KMS-11 (cell line): Measurements from ENCODE around the gene CNN3.
A peak's percentile ranks its signal among the peaks of the same experiment; 100 is the strongest.

Experiments used
- H2AFZ ChIP-seq: fragments of 200-600 bp; sonication (generic); 2 replicates; pipeline ENCODE4 v1.6.1; 2016; ENCODE audit warnings: antibody characterized with exemption, mixed run types, low read depth
- H3K27ac ChIP-seq: fragments of 200-600 bp; sonication (generic); 2 replicates; pipeline ENCODE4 v1.6.1; 2016; ENCODE audit warnings: mild to moderate bottlenecking, mixed run types
- H3K27me3 ChIP-seq: fragments of 200-600 bp; sonication (generic); 2 replicates; pipeline ENCODE4 v1.6.1; 2017; ENCODE audit warnings: mild to moderate bottlenecking, low read depth, mixed run types, moderate library complexity; ENCODE audit not compliant: insufficient read depth
- H3K36me3 ChIP-seq: fragments of 200-600 bp; sonication (generic); 2 replicates; pipeline ENCODE4 v1.6.1; 2017; ENCODE audit warnings: mild to moderate bottlenecking, mixed run types; ENCODE audit not compliant: insufficient read depth
- H3K4me1 ChIP-seq: fragments of 200-600 bp; sonication (generic); 2 replicates; pipeline ENCODE4 v1.6.1; 2016; ENCODE audit warnings: mild to moderate bottlenecking, low read depth, mixed run types; ENCODE audit not compliant: poor library complexity, severe bottlenecking
- H3K4me2 ChIP-seq: fragments of 200-600 bp; sonication (generic); 2 replicates; pipeline ENCODE4 v1.7.0; 2016; ENCODE audit warnings: mild to moderate bottlenecking, mixed run types
- H3K4me3 ChIP-seq: fragments of 200-600 bp; sonication (generic); IDR thresholded peaks from 2 replicates; pipeline ENCODE4 v1.6.1; 2017; ENCODE audit warnings: low read depth, low read length, mixed read lengths; ENCODE audit not compliant: insufficient read depth
- H3K79me2 ChIP-seq: fragments of 200-600 bp; sonication (generic); 2 replicates; pipeline ENCODE4 v1.6.1; 2016; ENCODE audit warnings: low read depth, mixed run types; ENCODE audit not compliant: insufficient read depth
- H3K9ac ChIP-seq: fragments of 200-600 bp; sonication (generic); 2 replicates; pipeline ENCODE4 v1.6.1; 2016; ENCODE audit warnings: mild to moderate bottlenecking, mixed run types
- H4K20me1 ChIP-seq: fragments of 200-600 bp; sonication (generic); 2 replicates; pipeline ENCODE4 v1.6.1; 2016; ENCODE audit warnings: mild to moderate bottlenecking, mixed run types; ENCODE audit not compliant: insufficient read depth
- CTCF ChIP-seq: fragments of 200-600 bp; sonication (generic); conservative IDR thresholded peaks from 2 replicates; pipeline ENCODE4 v1.6.1; 2017; ENCODE audit warnings: low read depth, mild to moderate bottlenecking, antibody characterized with exemption, low read length, moderate library complexity, mixed read lengths

The CNN3 gene

GRCh38 chr1:94926915-94927404 lies at the start of gene CNN3:
Gene CNN3 (minus strand): TSS chr1:94927110. CDS start chr1:94926894, 216 bp downstream.
- peak within 1 kb of the TSS; percentile 15; the same call in 1 of the 2 replicates for H3K27ac ChIP-seq
- no peaks in the 10 kb centered on the region for H3K27me3 ChIP-seq
- H2AFZ ChIP-seq, result peak within 1 kb of the TSS; percentile 71
- H3K4me1 ChIP-seq, result no peaks in the 10 kb centered on the region
- 0 out of 2 replicates have a peak, but pooled peaks cover 4% of the 10 kb centered on the region for H3K79me2 ChIP-seq
- no peak for TF ChIP-seq CTCF
- H3K4me3 ChIP-seq, result peak within 1 kb of the TSS; percentile 62
- no peaks in the 10 kb centered on the region for H3K36me3 ChIP-seq
- peak within 1 kb of the TSS; percentile 66 for H3K4me2 ChIP-seq
- H3K9ac ChIP-seq, result peak within 1 kb of the TSS; percentile 51; the same call in 1 of the 2 replicates
- no peaks in the 10 kb centered on the region for H4K20me1 ChIP-seq

- H3K4me3 ChIP-seq, result no peak overlapping the region
- H3K4me1 ChIP-seq, result no peaks in the 10 kb centered on the region
- no peaks in the 10 kb centered on the region for H3K36me3 ChIP-seq
- TF ChIP-seq CTCF, result no peak
- no peak overlapping the region for H3K9ac ChIP-seq
- no peak overlapping the region for H3K27ac ChIP-seq
- no peaks in the 10 kb centered on the region for H4K20me1 ChIP-seq
- H3K4me2 ChIP-seq, result no peak overlapping the region
- H3K79me2 ChIP-seq, result no peaks in the 10 kb centered on the region
- no peaks in the 10 kb centered on the region for H3K27me3 ChIP-seq
- H2AFZ ChIP-seq, result no peak overlapping the region
Observed at GRCh38 chr1:94974824-94975223, 47.9 kb upstream of the CNN3 start.

GRCh38 chr1:94974241-94974640 lies 47.3 kb upstream of the CNN3 start:
- no peaks in the 10 kb centered on the region for H3K27me3 ChIP-seq
- no peaks in the 10 kb centered on the region for H3K79me2 ChIP-seq
- TF ChIP-seq CTCF, result no peak
- H4K20me1 ChIP-seq, result no peaks in the 10 kb centered on the region
- H3K27ac ChIP-seq, result no peak overlapping the region
- no peak overlapping the region for H3K4me3 ChIP-seq
- no peaks in the 10 kb centered on the region for H3K4me1 ChIP-seq
- H3K4me2 ChIP-seq, result no peak overlapping the region
- H3K9ac ChIP-seq, result no peak overlapping the region
- no peaks in the 10 kb centered on the region for H3K36me3 ChIP-seq
- no peak overlapping the region for H2AFZ ChIP-seq

- Histone ChIP-seq H3K4me3 (no peak overlapping the region), H3K79me2 (no peaks in the 10 kb centered on the region), H3K4me2 (no peak overlapping the region), H2AFZ (no peak overlapping the region), H3K36me3 (no peaks in the 10 kb centered on the region), H3K9ac (no peak overlapping the region), H3K4me1 (no peaks in the 10 kb centered on the region), H4K20me1 (no peaks in the 10 kb centered on the region), H3K27ac (no peak overlapping the region), H3K27me3 (no peaks in the 10 kb centered on the region)
- no peak for TF ChIP-seq CTCF
Observed at GRCh38 chr1:94973309-94973922, 46.5 kb upstream of the CNN3 start.
